ENCODE data around the gene TMC3.

- TF ChIP-seq CTCF (IDR thresholded peaks at IDR 0.05; ENCODE audit: low read depth, low read length) (no peak), EZH2phosphoT487 (IDR thresholded peaks at IDR 0.05; ENCODE audit: low read depth) (no peak)
Measured at GRCh38 chr15:81288616-81289015, 85.4 kb downstream of the TMC3 start.
